AG09319 (cell line): Measurements from ENCODE around the gene RALA.

ENCODE experiments used
- DNase-seq: peaks from one replicate; pipeline ENCODE4 v3.0.0-alpha.2; 2010; ENCODE audit warnings: low read depth; ENCODE audit errors: extremely low read depth
- CTCF ChIP-seq: IDR thresholded peaks from 2 replicates; pipeline ENCODE4 v1.5.1; 2011; ENCODE audit warnings: low read depth, mild to moderate bottlenecking, inconsistent platforms, low read length, moderate library complexity

The RALA gene

GRCh38 chr7:39605087-39605486 is 18.3 kb upstream of the RALA start:
- DNase-seq = no peak
- TF ChIP-seq CTCF = no peak

GRCh38 chr7:39606352-39606751 is 17.0 kb upstream of the RALA start:
- no peak for TF ChIP-seq CTCF
- no peak for DNase-seq

GRCh38 chr7:39606941-39607340 is 16.4 kb upstream of the RALA start:
- no peak for DNase-seq
- no peak for TF ChIP-seq CTCF

GRCh38 chr7:39607865-39608264 is 15.5 kb upstream of the RALA start:
- no peak for TF ChIP-seq CTCF
- DNase-seq = no peak

- no peak for TF ChIP-seq CTCF
- no peak for DNase-seq
These were observed 15.1 kb upstream of the RALA start for GRCh38 chr7:39608278-39608677.

- DNase-seq = no peak
- no peak; the same call in 1 of the 2 replicates for TF ChIP-seq CTCF
These were observed 14.0 kb upstream of the RALA start for GRCh38 chr7:39609113-39609934.

GRCh38 chr7:39609935-39610263 is 13.5 kb upstream of the RALA start:
- no peak for DNase-seq
- no peak for TF ChIP-seq CTCF
